ENCODE results near the gene MAMDC2.

Gene MAMDC2

GRCh38 chr9:70123695-70124094, 80.0 kb downstream of the MAMDC2 start:
- Histone ChIP-seq H3K4me1 (ENCODE audit: insufficient read depth, low read length) (peaks cover 4% of the 10 kb centered on the region; the same call in 1 of the 2 replicates), H3K4me3 (ENCODE audit: low read length) (no peak overlapping the region), H3K27ac (ENCODE audit: low read depth, low read length) (no peak overlapping the region), H3K9me3 (ENCODE audit: insufficient read depth, low read depth, low read length) (no peaks in the 10 kb centered on the region), H3K36me3 (ENCODE audit: insufficient read depth, low read length) (no peaks in the 10 kb centered on the region), H3K9ac (ENCODE audit: low read depth, low read length) (no peak overlapping the region), H3K27me3 (ENCODE audit: insufficient read depth, low read length) (no peaks in the 10 kb centered on the region)
- WGBS, result 92% methylated on average over 4 of the region's 4 CpGs

DNA sequence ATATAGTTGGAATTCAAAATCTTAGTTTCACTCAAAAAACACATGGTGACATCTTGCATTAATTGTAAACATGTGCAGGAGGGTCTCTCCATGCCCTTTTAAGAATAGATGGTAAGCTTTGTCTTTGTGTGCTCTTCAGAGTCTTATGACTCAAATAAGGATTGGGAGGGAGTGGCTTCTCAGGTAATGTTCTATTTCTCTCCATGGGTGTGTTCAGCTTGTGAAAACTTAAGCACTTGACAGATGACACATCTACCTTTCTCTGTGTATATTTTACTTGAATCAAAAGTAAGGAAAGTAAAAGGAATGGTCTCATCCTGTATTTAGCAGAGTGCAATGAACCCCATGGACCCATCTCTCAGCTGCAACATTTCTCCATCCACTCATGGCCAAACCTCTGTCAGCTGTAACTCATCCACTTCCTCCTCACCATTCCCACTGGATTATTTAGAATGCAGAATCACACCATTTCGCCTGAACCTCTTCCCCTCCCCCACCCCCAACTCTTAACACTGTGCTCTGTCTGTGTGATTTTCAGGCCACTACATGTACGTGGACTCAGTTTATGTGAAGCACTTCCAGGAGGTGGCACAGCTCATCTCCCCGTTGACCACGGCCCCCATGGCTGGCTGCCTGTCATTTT, 82.1 kb downstream of the MAMDC2 start:
- peaks cover 3% of the 10 kb centered on the region; the same call in 1 of the 2 replicates for H3K4me1 ChIP-seq (ENCODE audit: insufficient read depth, low read length)
- WGBS, result 90% methylated on average over 4 of the region's 4 CpGs
- no peaks in the 10 kb centered on the region for H3K9me3 ChIP-seq (ENCODE audit: insufficient read depth, low read depth, low read length)
- H3K9ac ChIP-seq (ENCODE audit: low read depth, low read length), result no peak overlapping the region
- H3K4me3 ChIP-seq (ENCODE audit: low read length), result no peak overlapping the region
- H3K27me3 ChIP-seq (ENCODE audit: insufficient read depth, low read length), result no peaks in the 10 kb centered on the region
- no peak overlapping the region for H3K27ac ChIP-seq (ENCODE audit: low read depth, low read length)
- H3K36me3 ChIP-seq (ENCODE audit: insufficient read depth, low read length), result no peaks in the 10 kb centered on the region

- no peak overlapping the region for H3K27ac ChIP-seq (ENCODE audit: low read depth, low read length)
- H3K4me3 ChIP-seq (ENCODE audit: low read length), result no peak overlapping the region
- 93% methylated on average over 4 of the region's 6 CpGs for WGBS
Observed at GRCh38 chr9:70127036-70127435, 83.4 kb downstream of the MAMDC2 start.

GRCh38 chr9:70127540-70128416, 84.1 kb downstream of the MAMDC2 start:
- 86% methylated on average over 6 of the region's 7 CpGs for WGBS
- Histone ChIP-seq H3K27me3 (ENCODE audit: insufficient read depth, low read length) (no peaks in the 10 kb centered on the region), H3K4me3 (ENCODE audit: low read length) (no peak overlapping the region)

More at GRCh38 chr9:70127036-70127435, 83.4 kb downstream of the MAMDC2 start:
- no peaks in the 10 kb centered on the region for H3K36me3 ChIP-seq (ENCODE audit: insufficient read depth, low read length)
- H3K9me3 ChIP-seq (ENCODE audit: insufficient read depth, low read depth, low read length), result no peaks in the 10 kb centered on the region
- H3K9ac ChIP-seq (ENCODE audit: low read depth, low read length), result no peak overlapping the region
- no peaks in the 10 kb centered on the region for H3K27me3 ChIP-seq (ENCODE audit: insufficient read depth, low read length)
- peaks cover 3% of the 10 kb centered on the region; the same call in 1 of the 2 replicates for H3K4me1 ChIP-seq (ENCODE audit: insufficient read depth, low read length)

DNA sequence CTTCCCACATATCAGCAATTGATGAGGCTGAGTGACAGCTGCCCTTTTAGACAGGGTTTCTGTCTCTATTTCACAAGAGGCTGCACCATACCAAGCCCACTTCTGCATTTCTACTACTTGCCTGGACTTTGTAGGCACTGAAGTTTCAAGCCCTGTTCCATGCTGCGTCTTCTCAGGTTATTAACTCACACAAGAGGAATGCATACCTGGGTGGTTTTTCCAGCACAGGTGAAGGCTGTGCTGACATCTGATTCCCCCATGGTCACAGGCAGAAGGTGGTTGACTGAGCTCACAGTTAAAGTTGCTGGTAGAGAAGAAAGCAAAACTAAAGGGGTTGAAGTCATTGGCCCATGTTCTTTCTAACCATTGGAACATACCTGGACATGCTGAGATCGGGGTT, 86.6 kb downstream of the MAMDC2 start:
- Histone ChIP-seq H3K9ac (ENCODE audit: low read depth, low read length) (no peak overlapping the region), H3K9me3 (ENCODE audit: insufficient read depth, low read depth, low read length) (no peaks in the 10 kb centered on the region), H3K27me3 (ENCODE audit: insufficient read depth, low read length) (no peaks in the 10 kb centered on the region), H3K4me1 (ENCODE audit: insufficient read depth, low read length) (peaks cover 3% of the 10 kb centered on the region; the same call in 1 of the 2 replicates), H3K36me3 (ENCODE audit: insufficient read depth, low read length) (no peaks in the 10 kb centered on the region), H3K4me3 (ENCODE audit: low read length) (no peak overlapping the region), H3K27ac (ENCODE audit: low read depth, low read length) (no peak overlapping the region)
- WGBS, result 94% methylated on average over 2 of the region's 2 CpGs

More at GRCh38 chr9:70127540-70128416, 84.1 kb downstream of the MAMDC2 start:
- H3K9ac ChIP-seq (ENCODE audit: low read depth, low read length), result no peak overlapping the region
- peaks cover 3% of the 10 kb centered on the region; the same call in 1 of the 2 replicates for H3K4me1 ChIP-seq (ENCODE audit: insufficient read depth, low read length)
- no peaks in the 10 kb centered on the region for H3K36me3 ChIP-seq (ENCODE audit: insufficient read depth, low read length)
- no peaks in the 10 kb centered on the region for H3K9me3 ChIP-seq (ENCODE audit: insufficient read depth, low read depth, low read length)
- H3K27ac ChIP-seq (ENCODE audit: low read depth, low read length), result no peak overlapping the region

- H3K36me3 ChIP-seq (ENCODE audit: insufficient read depth, low read length), result no peaks in the 10 kb centered on the region
Observed at GRCh38 chr9:70131296-70131695, 87.6 kb downstream of the MAMDC2 start.

GRCh38 chr9:70133253-70134208, 89.9 kb downstream of the MAMDC2 start:
- H3K27ac ChIP-seq (ENCODE audit: low read depth, low read length), result no peak overlapping the region
- WGBS, result 92% methylated on average over 5 of the region's 6 CpGs
- no peak overlapping the region for H3K9ac ChIP-seq (ENCODE audit: low read depth, low read length)
- H3K36me3 ChIP-seq (ENCODE audit: insufficient read depth, low read length), result no peaks in the 10 kb centered on the region
- H3K4me1 ChIP-seq (ENCODE audit: insufficient read depth, low read length), result no peaks in the 10 kb centered on the region
- H3K27me3 ChIP-seq (ENCODE audit: insufficient read depth, low read length), result no peaks in the 10 kb centered on the region
- H3K4me3 ChIP-seq (ENCODE audit: low read length), result no peak overlapping the region
- no peaks in the 10 kb centered on the region for H3K9me3 ChIP-seq (ENCODE audit: insufficient read depth, low read depth, low read length)

More at GRCh38 chr9:70131296-70131695, 87.6 kb downstream of the MAMDC2 start:
- Histone ChIP-seq H3K4me1 (ENCODE audit: insufficient read depth, low read length) (no peaks in the 10 kb centered on the region), H3K9me3 (ENCODE audit: insufficient read depth, low read depth, low read length) (no peaks in the 10 kb centered on the region), H3K9ac (ENCODE audit: low read depth, low read length) (no peak overlapping the region), H3K4me3 (ENCODE audit: low read length) (no peak overlapping the region), H3K27ac (ENCODE audit: low read depth, low read length) (no peak overlapping the region), H3K27me3 (ENCODE audit: insufficient read depth, low read length) (no peaks in the 10 kb centered on the region)
- 89% methylated on average over 1 of the region's 1 CpG for WGBS

GRCh38 chr9:70134360-70134759, 90.7 kb downstream of the MAMDC2 start:
- Histone ChIP-seq H3K27me3 (ENCODE audit: insufficient read depth, low read length) (no peaks in the 10 kb centered on the region), H3K4me1 (ENCODE audit: insufficient read depth, low read length) (no peaks in the 10 kb centered on the region), H3K9me3 (ENCODE audit: insufficient read depth, low read depth, low read length) (no peaks in the 10 kb centered on the region), H3K4me3 (ENCODE audit: low read length) (no peak overlapping the region), H3K36me3 (ENCODE audit: insufficient read depth, low read length) (no peaks in the 10 kb centered on the region), H3K27ac (ENCODE audit: low read depth, low read length) (no peak overlapping the region), H3K9ac (ENCODE audit: low read depth, low read length) (no peak overlapping the region)
- WGBS, result 94% methylated on average over 1 of the region's 1 CpG

- Histone ChIP-seq H3K27me3 (ENCODE audit: insufficient read depth, low read length) (no peaks in the 10 kb centered on the region), H3K4me1 (ENCODE audit: insufficient read depth, low read length) (no peaks in the 10 kb centered on the region), H3K9me3 (ENCODE audit: insufficient read depth, low read depth, low read length) (no peaks in the 10 kb centered on the region), H3K27ac (ENCODE audit: low read depth, low read length) (no peak overlapping the region), H3K9ac (ENCODE audit: low read depth, low read length) (no peak overlapping the region), H3K36me3 (ENCODE audit: insufficient read depth, low read length) (peaks cover 1% of the 10 kb centered on the region; the same call in 1 of the 2 replicates), H3K4me3 (ENCODE audit: low read length) (no peak overlapping the region)
Observed at GRCh38 chr9:70135176-70135575, 91.5 kb downstream of the MAMDC2 start.

GRCh38 chr9:70136632-70137031, 93.0 kb downstream of the MAMDC2 start:
- 84% methylated on average over 1 of the region's 1 CpG for WGBS
- Histone ChIP-seq H3K9me3 (ENCODE audit: insufficient read depth, low read depth, low read length) (no peaks in the 10 kb centered on the region), H3K4me1 (ENCODE audit: insufficient read depth, low read length) (no peaks in the 10 kb centered on the region), H3K36me3 (ENCODE audit: insufficient read depth, low read length) (peaks cover 3% of the 10 kb centered on the region; the same call in 1 of the 2 replicates), H3K27me3 (ENCODE audit: insufficient read depth, low read length) (no peaks in the 10 kb centered on the region), H3K27ac (ENCODE audit: low read depth, low read length) (no peak overlapping the region), H3K4me3 (ENCODE audit: low read length) (no peak overlapping the region), H3K9ac (ENCODE audit: low read depth, low read length) (no peak overlapping the region)

Measured in HUES64 (cell line).